Sigmoid colon (tissue), 3 donors: ENCODE data around the gene LYRM4.

ENCODE experiments used
- POLR2A ChIP-seq, 2 donors: fragments of 450-650 bp; IDR thresholded peaks; one replicate each; pipeline ENCODE4 v1.6.1; 2016; ENCODE audit warnings: antibody characterized with exemption in 2 of 2, mild to moderate bottlenecking in 2 of 2, moderate library complexity in 2 of 2
- TF ChIP-seq, protein P1 (sequence below), 4 experiments: fragments of 450-650 bp in 3 of 4; fragments of 200-600 bp in 1 of 4; IDR thresholded peaks; one replicate each; pipeline ENCODE4 v1.5.1; 2016 to 2019; ENCODE audit warnings: antibody characterized with exemption in 4 of 4, mild to moderate bottlenecking in 3 of 4, moderate library complexity in 2 of 4

DNA sequence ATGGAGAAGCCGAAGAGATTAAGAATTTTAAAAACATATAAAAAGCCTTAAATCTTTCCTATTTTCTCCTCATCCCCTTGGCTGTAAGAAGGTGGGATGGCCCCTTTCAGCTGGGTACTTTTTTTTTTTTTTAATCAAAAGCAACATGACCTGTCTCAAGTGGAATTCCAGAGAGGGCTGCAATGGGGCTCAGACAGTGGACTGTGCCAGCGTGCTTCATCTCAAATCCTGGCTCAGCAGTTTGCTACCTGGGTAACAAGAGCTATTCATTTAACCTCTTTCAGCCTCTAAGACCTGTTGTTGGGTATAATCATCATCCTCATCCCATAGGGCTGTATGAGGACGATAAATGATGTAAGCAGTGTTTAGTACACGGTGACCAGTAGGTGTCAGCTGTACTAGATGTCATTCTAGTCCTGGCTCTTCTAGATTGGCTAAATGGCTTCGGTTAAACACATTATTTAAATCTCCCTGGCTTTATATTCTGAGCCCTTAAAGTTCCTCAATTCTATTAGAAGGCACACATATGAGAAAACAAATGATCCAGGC, 182.6 kb downstream of the LYRM4 start:
- TF ChIP-seq, protein P1, sequence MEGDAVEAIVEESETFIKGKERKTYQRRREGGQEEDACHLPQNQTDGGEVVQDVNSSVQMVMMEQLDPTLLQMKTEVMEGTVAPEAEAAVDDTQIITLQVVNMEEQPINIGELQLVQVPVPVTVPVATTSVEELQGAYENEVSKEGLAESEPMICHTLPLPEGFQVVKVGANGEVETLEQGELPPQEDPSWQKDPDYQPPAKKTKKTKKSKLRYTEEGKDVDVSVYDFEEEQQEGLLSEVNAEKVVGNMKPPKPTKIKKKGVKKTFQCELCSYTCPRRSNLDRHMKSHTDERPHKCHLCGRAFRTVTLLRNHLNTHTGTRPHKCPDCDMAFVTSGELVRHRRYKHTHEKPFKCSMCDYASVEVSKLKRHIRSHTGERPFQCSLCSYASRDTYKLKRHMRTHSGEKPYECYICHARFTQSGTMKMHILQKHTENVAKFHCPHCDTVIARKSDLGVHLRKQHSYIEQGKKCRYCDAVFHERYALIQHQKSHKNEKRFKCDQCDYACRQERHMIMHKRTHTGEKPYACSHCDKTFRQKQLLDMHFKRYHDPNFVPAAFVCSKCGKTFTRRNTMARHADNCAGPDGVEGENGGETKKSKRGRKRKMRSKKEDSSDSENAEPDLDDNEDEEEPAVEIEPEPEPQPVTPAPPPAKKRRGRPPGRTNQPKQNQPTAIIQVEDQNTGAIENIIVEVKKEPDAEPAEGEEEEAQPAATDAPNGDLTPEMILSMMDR (IDR thresholded peaks at IDR 0.05), result no peak
- TF ChIP-seq POLR2A (IDR thresholded peaks at IDR 0.05), result no peak
